RKO (cell line): Measurements from ENCODE around the gene IMPDH1.

Experiments used
- DNase-seq: peaks from one replicate; pipeline ENCODE4 v3.0.0-alpha.2; 2016; ENCODE audit warnings: low spot score

The IMPDH1 gene

GRCh38 chr7:128360359-128360678 is 49.5 kb downstream of the IMPDH1 start:
- DNase-seq = no peak

- DNase-seq = no peak
These were observed 49.8 kb downstream of the IMPDH1 start for GRCh38 chr7:128359939-128360338.

DNA sequence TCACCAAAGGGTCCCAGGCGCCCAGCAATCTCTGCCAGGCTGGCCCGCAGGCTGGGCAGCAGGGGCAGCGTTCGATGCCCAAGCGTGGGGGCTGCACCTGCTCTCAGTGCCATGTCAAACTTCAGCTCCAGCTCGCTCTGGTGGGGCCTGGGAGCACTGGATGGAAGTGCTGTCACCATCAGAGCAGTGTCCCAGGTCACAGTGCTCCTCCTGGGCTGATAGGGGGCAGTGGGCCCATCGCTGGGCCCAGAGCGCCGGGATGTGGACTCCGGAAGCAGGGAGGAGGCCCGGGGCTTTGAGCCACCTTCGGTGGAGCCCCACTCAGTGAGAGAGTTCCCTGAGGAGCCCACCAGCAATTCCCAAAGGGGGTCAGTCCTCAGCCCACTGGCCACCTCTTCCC is 50.4 kb downstream of the IMPDH1 start:
- DNase-seq = no peak

- DNase-seq = no peak
These were observed 51.5 kb downstream of the IMPDH1 start for GRCh38 chr7:128358233-128358632.

DNA sequence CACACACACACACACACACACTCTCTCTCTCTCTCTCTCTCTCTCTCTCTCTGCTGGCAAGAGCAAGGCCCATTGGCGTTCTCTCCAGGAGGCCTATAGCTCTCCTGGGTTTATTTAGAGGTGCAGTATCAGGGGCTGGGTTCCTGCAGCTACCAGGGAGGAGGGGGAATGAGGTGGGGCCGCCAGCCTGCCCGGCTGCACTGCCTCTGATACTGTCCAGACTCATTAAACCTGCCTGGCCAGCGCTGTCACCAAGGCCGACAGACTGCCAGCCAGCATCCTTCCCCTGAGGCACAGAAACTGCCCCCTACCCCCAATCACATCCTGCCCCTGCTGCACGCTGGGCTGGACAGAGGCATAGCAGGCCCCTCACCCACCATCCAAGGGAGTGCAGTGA is 52.6 kb downstream of the IMPDH1 start:
- DNase-seq = no peak

DNA sequence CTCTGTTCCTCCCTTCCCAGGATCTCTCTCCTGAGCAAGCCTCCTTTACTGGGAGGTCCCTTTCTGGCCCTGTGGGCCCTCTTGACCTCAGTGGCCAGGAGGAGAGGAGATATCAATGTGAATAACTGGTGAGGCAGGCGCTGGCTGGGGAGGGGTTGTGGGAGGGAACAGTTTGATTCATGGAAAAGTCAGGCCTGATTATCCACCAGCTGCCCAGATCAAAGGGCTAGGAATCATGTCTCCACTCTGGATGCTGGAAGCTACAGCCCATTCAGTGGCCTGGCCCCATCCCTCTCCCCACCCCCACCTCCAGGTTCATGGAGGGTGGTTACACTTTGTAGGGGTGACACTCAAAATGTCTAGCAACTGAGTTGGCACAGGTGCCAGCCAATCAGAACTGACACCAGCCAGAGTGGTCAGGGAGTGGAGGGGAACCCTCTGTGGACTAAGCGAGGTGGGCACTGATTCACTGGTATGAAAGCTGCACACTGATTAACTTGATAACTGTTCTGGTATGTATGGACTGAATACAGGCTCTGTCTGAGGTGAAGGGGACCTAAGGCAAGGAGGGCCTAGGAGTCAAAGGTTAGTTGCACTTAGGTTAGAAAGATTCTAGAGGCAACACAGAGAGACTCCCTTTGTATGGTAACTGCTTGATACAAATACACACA is 53.1 kb downstream of the IMPDH1 start:
- DNase-seq = no peak

DNA sequence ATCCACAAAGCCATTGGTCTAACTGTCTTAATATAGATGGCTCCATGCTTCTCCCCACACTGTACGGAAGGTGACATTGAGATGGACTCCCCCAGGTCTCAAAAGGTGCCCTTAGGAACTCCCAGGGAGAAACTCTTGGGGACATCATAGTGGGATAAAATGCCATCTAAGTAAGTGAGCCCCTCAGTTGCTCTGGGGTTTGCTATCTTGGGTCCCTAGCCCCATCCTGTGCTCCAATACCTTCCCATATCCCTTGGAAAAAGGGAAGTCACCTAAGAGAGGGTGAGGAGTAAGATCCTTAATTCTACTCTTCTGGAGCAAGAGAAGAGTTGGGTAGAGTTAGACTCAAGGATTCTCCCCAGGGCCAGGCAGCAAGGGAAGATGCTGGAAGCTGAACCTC is 56.2 kb downstream of the IMPDH1 start:
- no peak for DNase-seq

- DNase-seq = no peak
These were observed 56.6 kb downstream of the IMPDH1 start for GRCh38 chr7:128353189-128353588.

- DNase-seq = no peak
These were observed 57.1 kb downstream of the IMPDH1 start for GRCh38 chr7:128352636-128353035.

- no peak for DNase-seq
These were observed 57.6 kb downstream of the IMPDH1 start for GRCh38 chr7:128352153-128352537.

- DNase-seq = no peak
These were observed 58.3 kb downstream of the IMPDH1 start for GRCh38 chr7:128351296-128352152.

DNA sequence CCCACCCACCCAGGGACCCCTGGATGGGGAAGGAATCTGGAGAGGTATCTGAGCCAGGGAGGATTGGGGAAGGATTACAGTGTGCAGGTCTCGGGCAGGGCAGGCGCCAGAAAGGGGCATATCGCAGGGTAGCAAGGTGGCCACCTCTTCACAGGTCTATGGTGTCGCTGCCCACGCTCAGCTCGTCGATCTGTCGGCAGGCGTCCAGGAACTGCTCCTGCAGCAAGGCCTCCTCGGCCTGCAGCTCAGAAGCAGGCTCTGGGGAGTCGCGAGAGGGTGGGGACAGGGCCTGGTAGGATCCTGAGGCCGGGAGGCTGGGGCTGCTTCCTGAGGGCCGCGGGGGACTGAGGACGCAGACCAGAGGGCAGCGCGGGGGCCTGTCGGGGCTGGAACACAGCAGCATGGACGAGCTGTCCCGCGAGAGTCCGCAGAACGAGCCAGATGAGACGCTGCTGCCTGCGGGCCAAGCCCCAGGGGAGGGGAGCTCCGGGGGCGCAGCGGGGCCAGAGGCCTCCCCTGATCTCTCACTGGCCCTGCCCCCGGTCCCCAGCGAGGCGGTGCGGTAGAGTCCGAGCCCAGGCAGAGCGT is 59.0 kb downstream of the IMPDH1 start:
- no peak for DNase-seq

GRCh38 chr7:128349466-128349825 is 60.3 kb downstream of the IMPDH1 start:
- DNase-seq = no peak

- peak; percentile 71 for DNase-seq
These were observed 62.1 kb downstream of the IMPDH1 start for GRCh38 chr7:128347647-128348097.

GRCh38 chr7:128344431-128344774 is 65.4 kb downstream of the IMPDH1 start:
- DNase-seq = no peak

DNA sequence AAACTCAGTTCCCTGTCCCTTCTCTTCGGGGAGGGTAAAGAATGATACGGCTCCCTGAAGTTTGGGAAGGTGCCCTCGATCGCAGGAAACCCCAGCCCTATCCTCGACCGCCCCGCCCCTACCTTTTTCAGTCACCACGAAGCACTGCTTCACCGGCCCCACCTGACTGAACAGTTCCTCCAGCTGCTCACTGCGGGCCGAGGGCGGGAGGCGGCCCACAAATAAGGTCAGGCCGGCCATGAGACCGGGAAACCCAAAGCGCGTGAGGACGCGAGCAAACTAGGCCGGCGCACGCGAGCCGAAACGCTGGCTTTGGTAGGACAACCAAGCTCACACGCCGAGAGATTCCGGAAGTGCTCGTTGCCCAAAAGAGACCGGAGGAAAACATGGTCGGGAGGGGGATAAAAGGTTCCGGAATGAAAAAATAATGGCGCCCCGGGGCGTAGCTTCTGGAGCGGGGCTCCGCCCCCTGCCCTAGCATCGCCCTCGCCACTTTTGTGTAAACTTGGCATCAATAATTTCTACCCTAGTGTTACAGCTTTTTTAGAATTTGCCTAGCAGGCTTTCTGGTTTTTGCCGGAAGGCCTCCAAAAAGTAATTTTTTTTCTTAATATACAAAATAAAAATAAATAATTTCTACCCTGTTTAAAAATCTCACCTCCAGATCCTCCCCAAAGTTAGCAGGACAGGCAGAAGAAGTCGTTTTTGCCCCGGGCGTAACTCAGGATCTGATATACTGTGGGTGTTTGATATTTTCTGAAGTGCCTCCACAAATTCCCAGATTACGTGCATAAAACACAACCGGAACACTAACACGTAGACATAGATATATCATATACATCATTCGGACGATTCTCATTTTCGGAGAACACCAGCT is 66.0 kb downstream of the IMPDH1 start, which contains the start of gene RBM28:
Gene RBM28, minus strand, starts transcription at position 355 of the 877 bp plus-strand sequence. Its CDS starts 115 bp downstream, at position 240.
- DNase-seq = peak; percentile 96
